Middle frontal gyrus (tissue), 1 donor: ENCODE results near the gene CHL1.

Source experiments
- DNase-seq: peaks from one replicate; pipeline ENCODE4 v3.0.0-alpha.2; 2015; ENCODE audit warnings: low spot score; ENCODE audit errors: extremely low spot score

Gene CHL1, protein sequence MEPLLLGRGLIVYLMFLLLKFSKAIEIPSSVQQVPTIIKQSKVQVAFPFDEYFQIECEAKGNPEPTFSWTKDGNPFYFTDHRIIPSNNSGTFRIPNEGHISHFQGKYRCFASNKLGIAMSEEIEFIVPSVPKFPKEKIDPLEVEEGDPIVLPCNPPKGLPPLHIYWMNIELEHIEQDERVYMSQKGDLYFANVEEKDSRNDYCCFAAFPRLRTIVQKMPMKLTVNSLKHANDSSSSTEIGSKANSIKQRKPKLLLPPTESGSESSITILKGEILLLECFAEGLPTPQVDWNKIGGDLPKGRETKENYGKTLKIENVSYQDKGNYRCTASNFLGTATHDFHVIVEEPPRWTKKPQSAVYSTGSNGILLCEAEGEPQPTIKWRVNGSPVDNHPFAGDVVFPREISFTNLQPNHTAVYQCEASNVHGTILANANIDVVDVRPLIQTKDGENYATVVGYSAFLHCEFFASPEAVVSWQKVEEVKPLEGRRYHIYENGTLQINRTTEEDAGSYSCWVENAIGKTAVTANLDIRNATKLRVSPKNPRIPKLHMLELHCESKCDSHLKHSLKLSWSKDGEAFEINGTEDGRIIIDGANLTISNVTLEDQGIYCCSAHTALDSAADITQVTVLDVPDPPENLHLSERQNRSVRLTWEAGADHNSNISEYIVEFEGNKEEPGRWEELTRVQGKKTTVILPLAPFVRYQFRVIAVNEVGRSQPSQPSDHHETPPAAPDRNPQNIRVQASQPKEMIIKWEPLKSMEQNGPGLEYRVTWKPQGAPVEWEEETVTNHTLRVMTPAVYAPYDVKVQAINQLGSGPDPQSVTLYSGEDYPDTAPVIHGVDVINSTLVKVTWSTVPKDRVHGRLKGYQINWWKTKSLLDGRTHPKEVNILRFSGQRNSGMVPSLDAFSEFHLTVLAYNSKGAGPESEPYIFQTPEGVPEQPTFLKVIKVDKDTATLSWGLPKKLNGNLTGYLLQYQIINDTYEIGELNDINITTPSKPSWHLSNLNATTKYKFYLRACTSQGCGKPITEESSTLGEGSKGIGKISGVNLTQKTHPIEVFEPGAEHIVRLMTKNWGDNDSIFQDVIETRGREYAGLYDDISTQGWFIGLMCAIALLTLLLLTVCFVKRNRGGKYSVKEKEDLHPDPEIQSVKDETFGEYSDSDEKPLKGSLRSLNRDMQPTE (N-terminal part only)

DNA sequence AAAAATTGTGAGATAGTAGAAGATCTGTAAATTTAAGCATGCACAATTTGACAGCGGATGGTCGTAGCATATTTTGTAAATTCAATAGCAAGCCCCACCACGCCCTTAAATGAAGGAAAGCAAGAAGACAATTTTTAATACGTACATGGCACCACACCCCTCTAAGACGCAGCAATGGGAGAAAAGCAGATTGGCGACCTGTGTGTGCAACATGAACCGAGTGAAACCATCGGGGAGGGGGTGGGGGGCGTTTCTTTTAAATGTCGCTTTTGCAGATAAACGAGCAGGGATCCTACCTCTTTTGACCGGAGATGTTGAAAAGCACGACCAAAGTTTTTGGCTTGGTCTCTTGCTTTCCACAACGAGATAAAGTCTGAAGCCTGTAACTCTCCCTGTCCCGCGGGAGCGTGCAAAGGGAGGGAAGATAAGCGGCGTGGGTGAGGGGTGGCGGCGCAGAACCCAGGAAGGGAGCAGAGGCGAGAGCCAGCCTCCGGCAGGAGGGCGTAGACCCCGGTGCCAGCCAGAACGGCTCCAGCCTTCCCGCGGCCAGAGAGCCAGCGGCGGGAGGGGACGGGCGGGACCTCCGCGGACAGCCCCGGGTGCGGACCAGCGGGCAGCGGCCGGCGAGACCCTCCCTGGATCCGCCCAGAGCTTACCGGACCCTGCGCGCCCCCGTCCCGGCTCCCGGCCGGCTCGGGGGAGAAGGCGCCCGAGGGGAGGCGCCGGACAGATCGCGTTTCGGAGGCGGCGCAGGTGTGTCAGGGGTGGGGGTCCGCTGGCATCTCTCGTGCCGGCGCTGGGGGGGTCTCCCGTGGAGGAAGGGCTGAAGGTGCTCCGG is at the start of gene CHL1:
Gene CHL1 (plus strand): TSS at position 453 of the 838 bp plus-strand sequence. CDS start 123,014 bp downstream, outside the sequence.
- DNase-seq = no peak

DNA sequence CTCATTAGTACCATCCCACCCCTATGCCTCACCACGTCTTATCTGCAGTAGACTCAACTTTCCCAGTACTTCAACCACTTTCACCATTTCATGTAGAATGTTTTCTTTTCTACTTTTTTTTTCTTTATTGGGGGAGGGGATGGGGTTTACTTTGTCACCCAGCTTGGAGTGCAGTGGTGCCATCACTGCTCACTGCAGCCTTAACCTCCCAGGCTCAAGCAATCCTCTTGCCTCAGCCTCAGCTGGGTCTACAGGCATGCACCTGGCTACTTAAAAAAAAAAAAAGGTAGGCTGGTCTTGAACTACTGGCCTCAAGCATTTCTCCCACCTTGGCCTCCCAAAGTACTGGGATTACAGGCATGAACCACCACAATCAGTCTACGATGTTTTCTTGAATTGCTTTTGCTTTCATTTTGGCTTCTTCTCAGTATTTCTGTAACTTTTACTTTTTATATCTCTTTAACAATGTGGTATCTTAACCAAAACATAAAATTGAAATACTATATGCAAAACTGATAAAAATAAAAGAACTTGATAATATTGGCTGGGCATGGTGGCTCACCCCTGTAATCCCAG is 44.9 kb upstream of the CHL1 start:
- no peak for DNase-seq

DNA sequence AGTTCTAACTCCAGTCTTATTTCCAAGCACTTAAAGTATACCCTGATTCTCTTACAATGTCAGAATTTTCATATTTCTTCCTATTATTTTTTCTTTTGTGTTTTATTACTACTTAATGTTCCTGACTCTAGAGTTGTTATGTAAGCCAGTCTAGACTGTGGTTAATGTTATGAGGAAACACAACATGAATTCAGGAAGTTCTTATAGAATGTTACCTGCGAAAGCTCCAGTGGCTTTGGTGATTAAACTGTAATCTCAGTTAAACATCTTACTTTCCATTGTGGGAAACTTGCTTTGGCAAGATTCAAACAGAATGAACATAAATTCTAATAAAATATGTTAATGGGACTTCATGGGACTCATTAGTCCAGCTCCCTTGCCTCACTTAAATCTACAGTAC is 36.6 kb upstream of the CHL1 start:
- DNase-seq = no peak

DNA sequence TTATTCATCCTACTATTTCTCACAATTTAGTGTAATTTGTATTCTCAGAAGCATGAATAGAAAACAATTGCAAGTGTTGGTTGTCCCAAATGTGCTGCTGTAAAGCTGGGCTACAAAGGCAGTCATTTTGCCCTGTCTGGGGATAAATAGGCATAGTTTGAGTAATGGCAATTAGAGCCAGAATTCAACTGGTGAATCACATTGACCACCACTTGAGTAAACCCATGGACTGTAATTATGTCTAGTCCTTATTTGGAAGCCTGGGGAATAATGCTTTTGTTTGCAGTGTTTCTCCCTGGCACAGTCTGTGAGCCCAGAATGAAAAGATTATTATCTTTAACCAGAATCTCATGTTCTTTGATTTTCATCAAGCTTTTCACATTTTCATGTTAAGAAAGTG is 30.5 kb upstream of the CHL1 start:
- DNase-seq = no peak

DNA sequence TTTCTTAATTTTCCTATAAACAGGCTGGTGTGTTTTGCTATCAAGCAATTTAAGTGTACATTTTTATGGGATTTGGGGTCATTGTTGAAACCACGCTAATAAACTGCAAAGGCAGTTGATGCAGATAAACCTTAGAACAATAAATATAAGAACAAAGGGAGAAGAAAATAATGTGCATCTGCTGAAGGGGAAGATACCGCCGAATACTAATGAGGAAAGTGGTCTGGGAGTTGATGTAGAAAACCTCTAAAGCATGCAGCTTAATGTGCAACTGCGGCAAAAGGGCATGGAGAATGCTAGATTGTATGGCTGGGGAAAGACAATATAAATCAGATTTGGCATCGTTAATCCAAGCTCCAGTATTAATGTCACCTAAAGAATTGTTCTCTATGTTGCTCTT is 29.8 kb upstream of the CHL1 start:
- no peak for DNase-seq

DNA sequence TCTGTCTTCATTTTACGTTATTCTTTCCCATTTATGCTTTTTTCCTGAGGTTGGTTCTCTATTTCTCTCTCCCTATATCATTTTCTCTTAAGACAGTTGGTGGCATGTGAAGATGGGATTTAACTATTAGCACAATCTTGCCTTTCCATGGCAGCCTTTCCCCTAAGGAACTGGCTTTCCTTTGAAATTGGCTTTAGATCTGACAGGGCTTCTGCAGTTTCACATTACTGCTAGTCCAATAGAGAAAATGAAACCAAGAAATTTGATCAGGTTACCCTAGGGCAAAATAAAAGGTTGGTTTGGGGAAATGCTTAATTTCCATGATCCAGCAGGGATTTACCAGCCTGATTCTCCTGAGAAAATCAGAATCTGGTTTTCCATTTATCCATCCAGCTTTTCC is 22.7 kb upstream of the CHL1 start:
- no peak for DNase-seq

DNA sequence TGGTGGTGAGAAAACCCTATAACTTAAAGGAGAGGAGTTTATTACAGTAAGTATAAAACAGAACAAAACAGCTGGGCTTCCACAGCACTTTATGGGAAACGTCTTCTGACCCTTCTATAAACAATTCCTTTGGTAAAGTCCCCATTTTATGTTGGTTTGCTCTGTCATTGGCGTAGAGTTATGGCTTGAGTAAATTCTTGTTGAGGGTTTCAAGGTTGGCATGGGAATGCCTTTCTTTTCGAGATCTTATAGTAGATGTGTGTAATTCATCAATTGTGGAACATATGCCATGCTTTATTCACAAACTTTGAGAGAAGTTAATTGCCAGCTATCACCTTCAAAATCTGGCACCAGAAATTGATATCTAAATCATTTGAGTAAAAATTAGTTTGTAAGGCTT is 11.6 kb upstream of the CHL1 start:
- no peak for DNase-seq

DNA sequence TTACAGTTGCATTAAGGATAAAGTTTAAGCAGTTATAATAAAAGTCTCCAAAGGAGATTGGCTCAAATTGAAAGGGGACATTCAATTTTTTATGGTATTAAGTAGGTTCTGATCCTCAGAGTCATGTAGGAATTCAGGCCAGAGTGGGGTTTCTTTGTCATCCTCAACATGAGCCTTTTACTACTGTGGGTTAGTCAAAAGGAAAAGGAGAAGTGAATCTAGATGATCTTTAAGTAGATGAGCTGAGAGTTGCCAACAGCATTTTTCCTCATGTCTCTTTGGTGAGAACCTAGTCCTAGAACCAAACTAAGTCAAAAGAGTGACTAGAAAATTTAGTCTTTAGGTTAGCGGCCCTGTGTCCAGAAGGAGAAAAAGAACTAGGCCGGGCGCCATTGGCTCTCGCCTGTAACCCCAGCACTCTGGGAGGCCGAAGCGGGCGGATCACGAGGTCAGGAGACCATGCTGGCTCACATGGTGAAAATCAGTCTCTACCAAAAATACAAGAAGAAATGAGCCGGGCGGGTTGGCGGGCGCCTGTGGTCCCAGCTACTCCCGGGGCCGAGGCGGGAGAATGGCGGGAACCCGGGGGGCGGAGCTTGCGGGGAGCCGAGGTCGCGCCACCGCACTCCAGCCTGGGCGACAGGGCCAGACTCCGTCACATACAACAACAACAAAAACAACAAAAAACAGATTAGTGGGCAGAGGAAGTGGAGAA is 4.2 kb upstream of the CHL1 start:
- DNase-seq = no peak

DNA sequence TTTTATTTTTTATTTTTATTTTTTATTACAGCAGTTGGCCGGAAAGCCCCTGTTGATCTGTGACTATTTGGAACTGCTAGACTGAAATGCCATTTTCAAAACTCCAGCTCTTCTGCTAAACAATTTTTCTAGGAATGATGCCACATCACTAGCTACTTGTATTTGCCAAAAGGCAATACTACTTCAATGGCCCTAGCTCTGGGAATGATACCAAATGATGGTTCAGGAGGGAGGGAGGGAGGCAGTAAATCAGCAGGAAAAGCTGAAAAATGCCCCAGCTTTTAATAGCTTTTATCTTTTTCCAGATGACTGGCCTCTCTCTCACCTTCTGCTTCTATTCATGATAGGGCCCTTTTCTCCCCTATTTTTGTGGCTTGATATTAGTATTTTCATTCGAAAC is 2.6 kb upstream of the CHL1 start:
- DNase-seq = no peak

DNA sequence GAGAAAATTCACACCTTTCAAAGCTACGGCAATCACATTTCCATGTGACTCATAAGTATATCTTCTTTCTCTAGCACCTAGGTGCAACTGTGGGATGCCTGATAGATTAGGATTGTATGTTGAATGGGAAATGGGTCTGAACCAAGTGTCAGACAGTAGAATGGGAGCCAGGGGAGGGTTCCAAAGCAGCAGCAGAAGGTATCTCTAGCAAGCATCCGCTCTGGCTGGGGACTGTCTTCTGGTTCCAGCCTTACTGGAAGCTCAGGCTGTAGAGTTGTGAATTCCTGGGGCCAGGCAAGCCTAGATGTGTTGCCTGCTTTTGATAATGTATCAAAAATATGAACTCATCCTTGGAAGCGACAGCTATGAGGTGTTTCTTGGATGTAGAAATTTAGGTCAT is 2.1 kb upstream of the CHL1 start:
- DNase-seq = no peak

DNA sequence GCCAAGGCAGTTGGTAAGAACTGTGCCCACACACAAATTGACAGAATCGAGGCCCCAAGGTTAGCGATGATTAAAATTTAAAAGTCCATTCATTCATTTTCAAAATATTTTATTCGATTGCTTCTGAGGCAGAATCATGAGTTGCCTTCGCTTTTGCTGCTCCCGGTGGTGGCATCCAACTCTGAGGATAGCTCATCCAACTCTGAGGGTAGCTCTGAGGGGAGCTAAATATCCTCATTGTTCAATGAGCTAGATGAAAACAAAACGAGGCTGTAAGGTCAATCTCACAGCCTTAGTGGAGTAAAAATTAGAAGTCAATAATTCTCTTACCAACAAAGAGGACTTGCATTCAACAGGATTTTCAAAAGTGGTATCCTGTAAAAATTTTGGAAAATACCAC is 897 bp upstream of the CHL1 start:
- DNase-seq = no peak

DNA sequence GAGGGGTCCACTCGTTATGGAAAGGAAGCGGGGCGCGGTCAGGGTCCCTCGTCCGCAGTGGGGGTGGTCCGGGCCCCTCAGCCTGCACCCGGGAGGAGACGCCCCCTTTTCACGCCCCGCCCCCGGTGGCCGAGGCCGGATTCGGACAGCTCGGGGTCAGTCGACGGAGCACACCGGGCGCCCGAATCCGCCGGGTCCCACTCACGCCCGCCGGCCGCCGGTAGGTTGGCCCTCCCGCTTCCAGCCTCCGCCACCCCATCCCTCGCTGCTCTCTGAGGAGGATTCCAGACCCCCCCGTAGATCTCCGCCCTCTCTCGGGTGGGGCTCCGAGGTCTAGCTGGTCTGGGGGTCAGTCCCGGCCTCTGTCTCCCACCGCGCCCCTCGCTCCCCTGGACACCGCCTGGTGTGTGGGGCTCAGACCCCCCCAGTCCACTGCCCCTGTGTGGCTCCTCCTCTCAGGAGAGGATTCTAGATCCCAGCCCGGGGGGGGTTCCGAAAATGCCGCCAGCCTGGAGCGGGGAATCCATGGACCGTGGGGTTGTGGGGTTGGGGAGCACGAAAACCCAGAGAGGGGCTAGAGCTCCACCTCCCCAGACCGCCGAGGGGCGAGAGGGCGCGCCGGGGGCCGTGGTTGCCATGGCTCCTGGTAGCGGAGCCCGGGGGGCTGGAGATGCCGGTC is 725 bp downstream of the CHL1 start:
- no peak for DNase-seq

DNA sequence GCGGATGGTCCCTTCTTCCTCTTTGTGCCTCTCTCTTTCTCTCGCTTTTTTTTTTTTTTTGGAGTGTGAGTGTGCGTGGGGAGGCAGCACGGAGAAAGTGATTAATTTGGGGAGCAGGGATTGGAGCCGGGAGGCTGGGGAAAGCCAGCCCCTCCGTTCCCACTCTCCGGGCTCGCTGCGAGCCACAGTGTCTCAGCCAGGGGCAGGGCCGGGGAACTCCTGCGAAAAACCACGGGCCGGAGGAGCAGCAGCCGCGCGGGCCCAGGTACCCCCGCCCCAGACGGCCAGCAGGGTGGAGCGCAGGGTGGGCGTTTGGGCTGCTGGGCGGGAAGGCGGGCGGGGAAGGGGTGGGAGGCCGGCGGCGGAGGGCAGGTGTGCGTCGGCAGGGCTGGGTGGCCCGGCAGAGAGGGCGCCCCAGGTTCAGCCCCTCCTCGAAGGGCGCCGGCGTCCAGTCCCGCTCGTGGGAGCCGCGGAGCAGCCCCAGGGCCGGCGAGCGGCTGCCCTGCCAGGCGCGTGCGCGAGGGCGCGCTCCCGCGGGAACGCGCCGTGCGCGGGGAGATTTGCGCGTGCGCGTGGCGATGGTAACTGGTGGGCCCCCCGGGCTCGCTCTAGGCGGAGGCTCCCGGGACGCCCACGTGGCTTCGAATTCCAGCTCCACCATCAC is 1.4 kb downstream of the CHL1 start:
- no peak for DNase-seq

DNA sequence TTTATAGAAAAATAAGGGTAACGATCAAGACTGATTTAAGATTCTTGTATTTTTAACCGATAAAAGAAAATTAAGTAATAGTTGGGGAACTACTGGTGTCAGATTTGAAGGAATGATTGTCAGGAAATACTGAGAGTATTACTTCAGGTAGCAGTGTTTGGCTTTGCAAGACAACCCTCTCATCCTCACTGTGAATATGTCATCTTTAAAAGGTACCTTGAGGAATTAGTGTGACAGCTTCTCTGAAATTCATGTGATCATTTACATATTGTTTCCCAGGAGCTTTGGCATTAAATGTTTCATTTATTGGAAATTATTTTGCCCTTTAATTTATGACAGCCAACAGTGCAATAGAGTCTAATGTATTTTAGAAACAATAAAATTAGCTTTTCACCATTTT is 3.3 kb downstream of the CHL1 start:
- DNase-seq = no peak

DNA sequence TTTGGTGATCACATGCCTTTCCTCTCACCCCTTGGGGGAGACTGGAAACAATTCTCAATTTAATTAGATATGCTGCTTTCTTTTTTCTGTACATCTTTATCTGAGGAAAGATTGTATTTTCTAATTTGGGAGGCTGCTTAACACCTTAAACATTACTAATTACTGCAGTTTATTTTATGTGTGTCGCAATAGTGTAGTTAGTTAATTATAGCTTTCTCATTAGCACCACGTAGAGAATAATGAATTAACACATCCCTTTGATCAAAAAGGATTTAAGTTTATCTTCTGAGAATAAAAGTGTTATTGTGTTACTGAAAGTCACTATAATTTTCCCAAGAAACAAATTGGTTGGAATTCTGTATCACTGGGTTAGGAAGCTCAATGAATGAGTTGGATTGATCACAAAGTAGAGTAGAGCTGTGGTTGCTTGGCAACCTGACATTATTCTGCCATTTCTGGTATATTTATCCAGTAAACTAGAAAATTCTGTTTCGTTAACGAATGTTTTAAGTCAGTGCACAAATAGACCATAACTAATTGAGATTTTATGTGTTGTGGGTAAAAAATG is 4.3 kb downstream of the CHL1 start:
- no peak for DNase-seq

DNA sequence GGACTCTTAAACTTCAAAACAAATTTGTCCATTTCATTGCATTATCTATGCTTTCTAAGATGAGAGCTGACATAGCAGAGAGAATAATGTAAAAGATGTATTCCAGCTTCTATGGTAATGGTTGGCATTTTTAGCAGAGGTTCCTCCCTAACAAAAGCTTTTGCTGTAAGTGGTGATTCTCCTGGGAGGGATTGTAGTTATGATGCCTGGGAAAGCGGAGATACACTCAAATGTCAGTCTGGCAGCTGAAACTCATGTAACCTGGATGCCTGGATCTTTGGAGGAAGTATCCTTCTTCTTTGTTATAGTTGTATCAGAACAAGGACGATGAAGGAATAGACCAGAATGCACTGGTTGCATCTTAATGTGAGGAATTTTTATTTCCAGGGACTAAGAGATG is 7.5 kb downstream of the CHL1 start:
- no peak for DNase-seq

DNA sequence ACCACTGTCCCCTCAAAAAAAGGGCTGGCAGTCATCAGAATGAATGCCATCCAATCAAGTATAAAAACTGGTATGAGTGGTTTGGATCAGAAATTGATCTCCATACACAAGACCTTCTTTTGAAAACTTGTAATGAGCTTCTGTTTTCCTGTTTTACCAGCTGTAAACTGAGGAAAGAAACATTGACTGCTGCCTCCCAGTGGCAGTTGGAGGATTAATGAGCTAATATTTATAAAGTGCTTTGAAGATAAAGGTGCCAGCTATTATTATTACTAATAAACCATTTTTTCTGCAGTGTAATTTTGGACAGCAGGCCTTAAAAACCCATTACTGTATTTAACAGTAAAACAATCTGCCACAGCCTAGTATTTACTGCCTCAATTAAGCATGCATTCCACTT is 11.4 kb downstream of the CHL1 start:
- DNase-seq = no peak

DNA sequence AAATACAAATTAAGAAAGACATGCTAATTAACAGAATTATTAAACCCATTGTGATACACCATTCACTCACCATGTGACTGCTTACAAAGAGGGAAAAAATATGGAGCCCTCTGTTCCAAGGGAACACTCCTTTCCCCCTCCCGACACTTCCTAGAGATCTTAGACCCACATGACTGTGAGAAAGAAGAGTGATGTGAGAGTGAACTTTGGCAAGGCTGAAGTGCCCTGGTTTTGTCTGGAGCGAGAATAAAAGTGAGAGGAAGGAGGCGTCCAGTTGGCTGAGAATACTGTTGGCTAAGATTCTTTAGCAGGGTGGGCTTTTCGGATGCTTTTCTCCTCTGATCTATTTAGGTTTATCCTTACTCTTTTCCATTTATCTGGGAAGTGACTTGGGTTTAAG is 14.1 kb downstream of the CHL1 start:
- DNase-seq = no peak

DNA sequence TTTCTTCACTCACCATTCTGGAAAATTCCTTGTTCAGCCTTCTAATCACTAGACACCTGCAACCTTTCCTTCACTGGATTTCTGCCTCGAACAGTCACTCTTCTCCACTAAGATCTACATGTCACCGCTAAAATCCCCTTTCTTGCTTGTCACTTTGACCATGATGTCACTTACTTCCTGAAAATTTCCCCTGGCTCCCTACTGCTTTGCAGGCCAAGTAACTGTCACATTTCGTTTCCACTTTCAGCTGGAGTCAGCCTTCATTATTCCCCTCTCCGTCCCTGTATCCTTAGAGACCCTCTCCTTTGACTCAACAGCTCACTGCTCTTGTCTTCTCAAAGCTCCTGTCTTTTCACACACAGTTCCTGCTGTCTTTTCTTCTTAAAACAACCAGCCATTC is 15.9 kb downstream of the CHL1 start:
- no peak for DNase-seq
